HG03571 (cell line): Measurements from ENCODE around the gene SELENOV.

Source experiments
- ATAC-seq: cut with Tn5 transposase; IDR thresholded peaks from one replicate; pipeline ENCODE4 v1.9.1; 2021; ENCODE audit not compliant: unreplicated experiment

SELENOV gene

GRCh38 chr19:39554701-39555311 is 39.9 kb downstream of the SELENOV start:
- no peak for ATAC-seq

DNA sequence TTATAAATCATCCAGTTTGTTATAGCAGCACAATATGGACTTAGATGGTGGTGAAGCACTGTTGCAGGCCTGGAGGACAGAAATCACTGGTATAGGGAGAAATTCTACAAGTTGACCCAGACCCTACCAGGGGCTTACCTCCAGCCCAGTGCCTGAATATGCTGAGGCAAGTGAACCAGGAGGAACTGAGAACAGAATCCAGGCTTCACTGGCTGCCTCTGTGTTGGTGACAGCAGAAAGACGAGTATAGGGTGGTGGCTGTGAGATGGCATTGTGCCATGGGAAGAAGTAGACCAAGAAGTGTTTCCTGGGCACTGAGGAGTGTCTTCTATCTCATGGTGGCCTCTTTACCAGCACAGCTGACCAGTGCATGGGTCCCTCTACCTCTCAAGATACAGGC is 40.9 kb downstream of the SELENOV start:
- ATAC-seq, result no peak

DNA sequence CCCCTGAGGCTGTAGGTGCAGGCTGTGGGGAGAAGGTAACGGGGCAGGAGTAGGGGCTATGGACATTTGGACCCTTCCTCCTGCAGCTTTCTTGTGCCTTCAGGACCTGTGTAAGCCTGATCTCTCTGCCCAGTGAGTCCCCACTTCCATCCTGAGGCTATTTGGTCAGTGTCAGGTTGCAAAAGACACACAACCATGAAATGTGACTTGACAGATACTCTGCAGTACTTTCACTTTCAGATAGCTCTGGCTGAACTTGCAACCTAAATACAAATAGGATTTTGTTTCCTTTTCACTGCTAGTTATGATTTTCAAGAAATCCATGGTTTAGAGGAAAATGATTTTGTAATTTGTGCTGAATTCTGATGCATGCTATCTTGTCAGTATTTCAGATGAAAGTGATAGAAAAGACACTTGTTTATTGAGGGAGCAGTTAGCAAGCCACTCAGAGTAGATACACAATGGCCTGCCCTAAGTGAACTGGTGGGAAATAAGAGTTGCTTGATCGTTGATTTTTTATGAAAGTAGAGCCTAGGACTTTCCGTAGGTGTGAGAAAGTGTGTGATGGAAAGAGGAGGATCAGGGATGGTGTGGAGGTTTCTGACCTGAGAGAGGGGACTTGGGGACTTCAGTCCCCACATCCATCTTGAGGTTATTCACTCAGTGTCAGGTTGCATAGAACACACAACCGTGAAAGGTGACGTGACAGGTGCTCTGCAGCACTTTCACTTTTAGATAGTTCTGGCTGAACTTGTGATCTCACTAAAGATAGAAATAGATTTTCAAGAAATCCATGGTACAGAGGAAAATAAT is 43.1 kb downstream of the SELENOV start:
- ATAC-seq, result no peak

- ATAC-seq, result no peak
Observed at GRCh38 chr19:39558624-39559117, 43.7 kb downstream of the SELENOV start.

DNA sequence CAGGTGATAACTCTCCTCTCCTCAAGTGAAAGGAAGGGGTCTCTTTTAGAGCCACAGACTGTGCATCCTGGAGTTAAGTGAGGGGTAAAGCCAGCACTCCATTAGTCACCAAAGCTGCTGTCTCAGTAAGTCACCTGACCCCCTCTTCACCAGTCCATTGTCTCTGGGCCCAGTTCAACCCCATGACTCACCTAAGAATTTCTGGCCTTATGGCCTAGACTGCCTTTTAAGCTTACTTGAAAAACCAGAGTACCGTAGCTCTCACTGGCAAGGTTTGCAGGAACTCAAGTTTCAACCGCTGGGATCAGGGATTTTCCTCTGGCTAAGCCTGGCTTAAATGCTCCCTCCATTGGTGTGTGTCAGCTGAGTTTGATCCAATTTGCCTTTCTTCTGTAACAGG is 48.5 kb downstream of the SELENOV start:
- no peak for ATAC-seq

DNA sequence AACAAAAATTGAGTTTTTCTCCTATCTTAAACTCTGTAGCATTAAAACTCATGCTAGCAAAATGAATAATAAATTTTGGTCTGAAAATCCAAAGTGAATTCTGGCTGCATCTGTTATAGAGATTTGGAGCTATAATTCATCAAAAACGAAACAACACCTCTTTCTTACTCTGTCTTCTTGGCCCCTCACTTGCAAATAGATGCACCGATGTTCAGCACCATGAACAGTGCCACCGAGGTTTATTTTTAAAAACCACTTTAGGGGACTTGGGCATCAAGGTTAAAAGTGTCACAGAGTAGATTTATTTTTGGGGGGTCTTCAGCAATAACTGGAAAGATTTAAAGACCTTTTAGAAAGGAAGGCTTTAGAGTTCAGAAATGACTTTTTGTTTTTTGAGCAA is 51.1 kb downstream of the SELENOV start:
- ATAC-seq, result no peak

- ATAC-seq, result no peak
Observed at GRCh38 chr19:39568604-39569003, 53.7 kb downstream of the SELENOV start.
